Gastroesophageal sphincter (tissue), 3 donors: ENCODE measurements around the gene NRXN3.

Source experiments
- CTCF ChIP-seq, 4 experiments: fragments of 200-600 bp in 2 of 4; fragments of 450-650 bp in 2 of 4; sonication (generic) in 1 of 4; IDR thresholded peaks; one replicate each; pipeline ENCODE4 v1.5.1; 2017 to 2019; ENCODE audit warnings: antibody characterized with exemption in 4 of 4, mild to moderate bottlenecking in 2 of 4, moderate library complexity in 2 of 4
- EP300 ChIP-seq: sonication (generic); formaldehyde crosslinking; IDR thresholded peaks from one replicate; pipeline ENCODE4 v1.6.1; 2017; ENCODE audit warnings: antibody characterized with exemption, mild to moderate bottlenecking

- no peak for TF ChIP-seq CTCF (IDR thresholded peaks at IDR 0.05)
- no peak for TF ChIP-seq EP300
These were observed 543.5 kb downstream of the NRXN3 start for GRCh38 chr14:78713716-78714115.
